ENCODE data around the gene PPP4C.

PPP4C gene

GRCh38 chr16:30079480-30079879 is 3.7 kb downstream of the PPP4C start:
- FAIRE-seq, result no peak
- no peak for DNase-seq (ENCODE audit: low spot score)

- FAIRE-seq (no peak), DNase-seq (ENCODE audit: low spot score) (no peak)
These were observed 6.8 kb downstream of the PPP4C start for GRCh38 chr16:30082545-30083090.

- FAIRE-seq, result no peak
- DNase-seq (ENCODE audit: low spot score), result no peak
These were observed 7.6 kb downstream of the PPP4C start for GRCh38 chr16:30083216-30084055.

GRCh38 chr16:30084096-30084815 is 8.5 kb downstream of the PPP4C start:
- DNase-seq (ENCODE audit: low spot score) (no peak), FAIRE-seq (no peak)

GRCh38 chr16:30084816-30085159 is 9.0 kb downstream of the PPP4C start:
- DNase-seq (ENCODE audit: low spot score), result no peak

GRCh38 chr16:30085247-30085646 is 9.5 kb downstream of the PPP4C start:
- no peak for FAIRE-seq
- no peak for DNase-seq (ENCODE audit: low spot score)

More at GRCh38 chr16:30084816-30085159, 9.0 kb downstream of the PPP4C start:
- FAIRE-seq, result no peak

- no peak for FAIRE-seq
- DNase-seq (ENCODE audit: low spot score), result no peak
These were observed 10.0 kb downstream of the PPP4C start for GRCh38 chr16:30085820-30086219.

- no peak for FAIRE-seq
These were observed 10.7 kb downstream of the PPP4C start for GRCh38 chr16:30086291-30087140.

GRCh38 chr16:30087181-30087898 is 11.5 kb downstream of the PPP4C start:
- DNase-seq (ENCODE audit: low spot score) (no peak), FAIRE-seq (no peak)

More at GRCh38 chr16:30086291-30087140, 10.7 kb downstream of the PPP4C start:
- DNase-seq (ENCODE audit: low spot score), result no peak

- DNase-seq (ENCODE audit: low spot score), result no peak
- no peak for FAIRE-seq
These were observed 12.5 kb downstream of the PPP4C start for GRCh38 chr16:30088237-30088831.

GRCh38 chr16:30088832-30089624 is 13.2 kb downstream of the PPP4C start:
- FAIRE-seq, result no peak

GRCh38 chr16:30090610-30091331 is 15.0 kb downstream of the PPP4C start:
- DNase-seq (ENCODE audit: low spot score), result no peak
- no peak for FAIRE-seq

More at GRCh38 chr16:30088832-30089624, 13.2 kb downstream of the PPP4C start:
- DNase-seq (ENCODE audit: low spot score), result no peak

- peak; percentile 68 for DNase-seq (ENCODE audit: low spot score)
- no peak for FAIRE-seq
These were observed 15.9 kb downstream of the PPP4C start, which contains the start of gene TBX6 for GRCh38 chr16:30091474-30092372. TSS of gene TBX6 (minus strand) at chr16:30091924. CDS start at chr16:30091193, 731 bp downstream.

- FAIRE-seq (no peak), DNase-seq (ENCODE audit: low spot score) (no peak)
These were observed 16.7 kb downstream of the PPP4C start for GRCh38 chr16:30092373-30093010.

- FAIRE-seq (no peak), DNase-seq (ENCODE audit: low spot score) (no peak)
These were observed 18.9 kb downstream of the PPP4C start for GRCh38 chr16:30094541-30095165.

GRCh38 chr16:30095166-30096078 is 19.6 kb downstream of the PPP4C start:
- DNase-seq (ENCODE audit: low spot score) (no peak), FAIRE-seq (no peak)
